ENCODE measurements around the gene SNX24. TPM values are rescaled to one million over a fixed set of nuclear protein-coding genes. Genes with fewer than 3 reads are reported as not detected.

SNX24 gene
- total and polyA plus RNA-seq, 2 donors (not counting 1 experiment from before 2014, with no cell fraction given) = 13.4 to 22.3 TPM

DNA sequence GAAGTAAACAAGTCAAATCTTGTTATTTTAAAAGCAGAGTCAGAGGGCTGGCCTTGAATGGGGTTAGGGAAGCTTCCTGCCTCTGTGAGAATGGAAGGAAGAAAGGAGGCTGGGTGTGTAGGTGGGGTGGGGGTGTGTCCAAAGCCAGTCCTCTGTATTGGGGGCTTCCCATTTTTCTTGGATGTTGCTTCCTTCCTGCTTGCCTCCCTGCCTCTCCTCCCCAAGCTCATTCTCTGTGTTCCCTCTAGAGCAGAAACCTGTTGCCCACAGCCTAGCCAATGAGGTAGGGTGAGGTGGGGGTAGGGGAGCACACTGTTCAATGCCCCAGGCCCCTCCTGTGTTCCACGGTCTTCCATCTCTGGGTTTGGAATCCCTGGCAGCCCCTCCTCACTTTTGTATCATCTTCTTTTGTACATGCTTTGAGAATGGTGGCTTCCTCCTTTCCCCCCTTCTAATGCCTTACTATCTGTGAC lies 39.7 kb downstream of the SNX24 start:
- H4K20me1 ChIP-seq (ENCODE audit: control insufficient read depth, extremely low read depth, insufficient read depth, low read length) = no peaks in the 10 kb centered on the region
- TF ChIP-seq CTCF (conservative IDR thresholded peaks at IDR 0.05 in 1 of 2, IDR thresholded peaks at IDR 0.05 in 1 of 2; ENCODE audit: low read depth in 1 of 2, low read length in 2 of 2) = no peak
- TF ChIP-seq EZH2 (IDR thresholded peaks at IDR 0.05; ENCODE audit: low read length, missing control alignments) = no peak
- DNase-seq (ENCODE audit: low read depth in 2 of 2) = no peak
- no peaks in the 10 kb centered on the region for H3K79me2 ChIP-seq (ENCODE audit: control insufficient read depth, insufficient read depth, low read length)
- no peaks in the 10 kb centered on the region for H3K27me3 ChIP-seq (ENCODE audit: control insufficient read depth, insufficient read depth, low read length)
- no peak overlapping the region for H3K9ac ChIP-seq (ENCODE audit: insufficient read depth, low read length)
- H3K4me3 ChIP-seq (replicated peaks in 1 of 4; ENCODE audit: control extremely low read depth in 1 of 4, insufficient read depth in 1 of 4, low read depth in 3 of 4, low read length in 4 of 4) = no peak overlapping the region
- no peak overlapping the region for H3K27ac ChIP-seq (ENCODE audit: insufficient read depth, low read length)
- no peak overlapping the region for H3K4me2 ChIP-seq (ENCODE audit: extremely low read depth, insufficient read depth, low read length)
- no peaks in the 10 kb centered on the region for H3K9me3 ChIP-seq (ENCODE audit: control insufficient read depth, insufficient read depth, low read depth, low read length)
- no peaks in the 10 kb centered on the region for H3K36me3 ChIP-seq (ENCODE audit: control insufficient read depth, insufficient read depth, low read length)
- H2AFZ ChIP-seq (ENCODE audit: low read length) = no peak overlapping the region
- H3K4me1 ChIP-seq (ENCODE audit: control insufficient read depth, extremely low read depth, insufficient read depth, low read length) = no peaks in the 10 kb centered on the region

GRCh38 chr5:122885891-122886290 lies 40.5 kb downstream of the SNX24 start:
- H3K9me3 ChIP-seq (ENCODE audit: control insufficient read depth, insufficient read depth, low read depth, low read length) = no peaks in the 10 kb centered on the region
- H3K27me3 ChIP-seq (ENCODE audit: control insufficient read depth, insufficient read depth, low read length) = no peaks in the 10 kb centered on the region
- H3K79me2 ChIP-seq (ENCODE audit: control insufficient read depth, insufficient read depth, low read length) = no peaks in the 10 kb centered on the region
- no peak overlapping the region for H3K4me2 ChIP-seq (ENCODE audit: extremely low read depth, insufficient read depth, low read length)
- no peaks in the 10 kb centered on the region for H3K4me1 ChIP-seq (ENCODE audit: control insufficient read depth, extremely low read depth, insufficient read depth, low read length)
- TF ChIP-seq EZH2 (IDR thresholded peaks at IDR 0.05; ENCODE audit: low read length, missing control alignments) (no peak), CTCF (conservative IDR thresholded peaks at IDR 0.05 in 1 of 2, IDR thresholded peaks at IDR 0.05 in 1 of 2; ENCODE audit: low read depth in 1 of 2, low read length in 2 of 2) (no peak)
- H3K9ac ChIP-seq (ENCODE audit: insufficient read depth, low read length) = no peak overlapping the region
- no peaks in the 10 kb centered on the region for H4K20me1 ChIP-seq (ENCODE audit: control insufficient read depth, extremely low read depth, insufficient read depth, low read length)
- no peak overlapping the region for H3K4me3 ChIP-seq (replicated peaks in 1 of 4; ENCODE audit: control extremely low read depth in 1 of 4, insufficient read depth in 1 of 4, low read depth in 3 of 4, low read length in 4 of 4)
- no peak overlapping the region for H3K27ac ChIP-seq (ENCODE audit: insufficient read depth, low read length)
- no peaks in the 10 kb centered on the region for H3K36me3 ChIP-seq (ENCODE audit: control insufficient read depth, insufficient read depth, low read length)
- DNase-seq (ENCODE audit: low read depth in 2 of 2) = no peak
- H2AFZ ChIP-seq (ENCODE audit: low read length) = no peak overlapping the region

DNA sequence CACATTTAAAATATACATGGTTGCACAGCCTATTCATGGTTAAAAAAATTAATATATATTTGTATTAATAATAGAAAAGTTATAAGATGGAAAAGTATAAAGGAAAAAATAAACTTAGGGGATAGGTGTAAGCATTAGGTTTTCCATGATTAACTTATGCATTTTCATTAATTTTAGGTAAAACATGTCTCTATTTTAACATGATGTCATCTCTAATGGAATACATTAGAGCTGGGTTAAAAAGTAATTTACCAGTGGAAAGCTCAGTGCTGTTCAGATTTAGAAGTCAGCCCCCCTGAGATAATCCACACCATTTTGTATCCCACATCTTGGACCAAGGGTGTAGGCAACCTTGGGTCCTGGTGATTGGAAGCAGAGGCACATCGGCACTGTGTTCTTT lies 49.7 kb downstream of the SNX24 start:
- Histone ChIP-seq H3K36me3 (ENCODE audit: control insufficient read depth, insufficient read depth, low read length) (no peaks in the 10 kb centered on the region), H3K27me3 (ENCODE audit: control insufficient read depth, insufficient read depth, low read length) (no peaks in the 10 kb centered on the region), H3K9ac (ENCODE audit: insufficient read depth, low read length) (no peak overlapping the region), H4K20me1 (ENCODE audit: control insufficient read depth, extremely low read depth, insufficient read depth, low read length) (no peaks in the 10 kb centered on the region), H3K4me2 (ENCODE audit: extremely low read depth, insufficient read depth, low read length) (no peak overlapping the region), H3K27ac (ENCODE audit: insufficient read depth, low read length) (no peak overlapping the region), H3K4me3 (replicated peaks in 1 of 4; ENCODE audit: control extremely low read depth in 1 of 4, insufficient read depth in 1 of 4, low read depth in 3 of 4, low read length in 4 of 4) (no peak overlapping the region), H3K4me1 (ENCODE audit: control insufficient read depth, extremely low read depth, insufficient read depth, low read length) (no peaks in the 10 kb centered on the region), H3K9me3 (ENCODE audit: control insufficient read depth, insufficient read depth, low read depth, low read length) (no peaks in the 10 kb centered on the region), H2AFZ (ENCODE audit: low read length) (no peak overlapping the region), H3K79me2 (ENCODE audit: control insufficient read depth, insufficient read depth, low read length) (no peaks in the 10 kb centered on the region)
- TF ChIP-seq EZH2 (IDR thresholded peaks at IDR 0.05; ENCODE audit: low read length, missing control alignments) (no peak), CTCF (conservative IDR thresholded peaks at IDR 0.05 in 1 of 2, IDR thresholded peaks at IDR 0.05 in 1 of 2; ENCODE audit: low read depth in 1 of 2, low read length in 2 of 2) (no peak)
- DNase-seq (ENCODE audit: low read depth in 2 of 2) = no peak
